DND-41 (cell line): Measurements from ENCODE around the gene G6PC2.

Source experiments
- EZH2 ChIP-seq: IDR thresholded peaks from 3 replicates; pipeline ENCODE4 v1.6.1; 2012; ENCODE audit warnings: borderline replicate concordance, low read depth, mild to moderate bottlenecking, moderate library complexity, low read length, inconsistent platforms; ENCODE audit not compliant: severe bottlenecking
- TF ChIP-seq, protein P1 (sequence below): IDR thresholded peaks from 2 replicates; pipeline ENCODE4 v1.5.1; 2012; ENCODE audit warnings: borderline replicate concordance, low read length, moderate library complexity, mild to moderate bottlenecking; ENCODE audit not compliant: poor library complexity, severe bottlenecking; ENCODE audit errors: extremely low read depth

DNA sequence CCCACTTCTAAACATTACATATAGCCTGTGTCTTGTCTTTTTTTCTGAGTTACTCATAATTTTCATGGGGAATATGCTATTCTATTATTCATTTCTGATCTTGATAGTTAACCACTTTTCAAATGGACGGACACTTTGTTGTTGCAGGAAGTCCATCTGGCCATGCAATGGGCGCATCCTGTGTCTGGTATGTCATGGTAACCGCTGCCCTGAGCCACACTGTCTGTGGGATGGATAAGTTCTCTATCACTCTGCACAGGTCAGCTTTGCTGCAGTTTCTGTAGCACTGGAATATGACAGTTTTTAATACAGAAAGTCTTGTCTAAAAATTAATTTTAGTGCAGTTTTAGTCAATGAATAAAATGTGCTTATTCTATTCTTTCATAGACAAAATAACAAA is 3.3 kb downstream of the G6PC2 start:
- TF ChIP-seq, protein P1, sequence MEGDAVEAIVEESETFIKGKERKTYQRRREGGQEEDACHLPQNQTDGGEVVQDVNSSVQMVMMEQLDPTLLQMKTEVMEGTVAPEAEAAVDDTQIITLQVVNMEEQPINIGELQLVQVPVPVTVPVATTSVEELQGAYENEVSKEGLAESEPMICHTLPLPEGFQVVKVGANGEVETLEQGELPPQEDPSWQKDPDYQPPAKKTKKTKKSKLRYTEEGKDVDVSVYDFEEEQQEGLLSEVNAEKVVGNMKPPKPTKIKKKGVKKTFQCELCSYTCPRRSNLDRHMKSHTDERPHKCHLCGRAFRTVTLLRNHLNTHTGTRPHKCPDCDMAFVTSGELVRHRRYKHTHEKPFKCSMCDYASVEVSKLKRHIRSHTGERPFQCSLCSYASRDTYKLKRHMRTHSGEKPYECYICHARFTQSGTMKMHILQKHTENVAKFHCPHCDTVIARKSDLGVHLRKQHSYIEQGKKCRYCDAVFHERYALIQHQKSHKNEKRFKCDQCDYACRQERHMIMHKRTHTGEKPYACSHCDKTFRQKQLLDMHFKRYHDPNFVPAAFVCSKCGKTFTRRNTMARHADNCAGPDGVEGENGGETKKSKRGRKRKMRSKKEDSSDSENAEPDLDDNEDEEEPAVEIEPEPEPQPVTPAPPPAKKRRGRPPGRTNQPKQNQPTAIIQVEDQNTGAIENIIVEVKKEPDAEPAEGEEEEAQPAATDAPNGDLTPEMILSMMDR, result no peak
- TF ChIP-seq EZH2, result no peak
